Astrocyte of the cerebellum (primary cell): ENCODE results near the gene RTP5.

Experiments
- DNase-seq: peaks from one replicate; pipeline ENCODE4 v3.0.0-alpha.2; 2011; ENCODE audit warnings: low read depth
- H3K4me3 ChIP-seq: 2 replicates; pipeline ENCODE4 v1.5.1; 2011; ENCODE audit warnings: mild to moderate bottlenecking, low read depth, low read length, moderate library complexity
- in situ Hi-C: cut with HindIII; loops from 2 replicates; pipeline ENCODE4 v1.10.0; 2017; ENCODE audit warnings: low sequenced_read_pairs
- TF ChIP-seq, protein P1 (sequence below): IDR thresholded peaks from 2 replicates; pipeline ENCODE4 v1.5.1; 2012; ENCODE audit warnings: low read length, low read depth, moderate library complexity, mild to moderate bottlenecking; ENCODE audit errors: missing control alignments

Gene RTP5

DNA sequence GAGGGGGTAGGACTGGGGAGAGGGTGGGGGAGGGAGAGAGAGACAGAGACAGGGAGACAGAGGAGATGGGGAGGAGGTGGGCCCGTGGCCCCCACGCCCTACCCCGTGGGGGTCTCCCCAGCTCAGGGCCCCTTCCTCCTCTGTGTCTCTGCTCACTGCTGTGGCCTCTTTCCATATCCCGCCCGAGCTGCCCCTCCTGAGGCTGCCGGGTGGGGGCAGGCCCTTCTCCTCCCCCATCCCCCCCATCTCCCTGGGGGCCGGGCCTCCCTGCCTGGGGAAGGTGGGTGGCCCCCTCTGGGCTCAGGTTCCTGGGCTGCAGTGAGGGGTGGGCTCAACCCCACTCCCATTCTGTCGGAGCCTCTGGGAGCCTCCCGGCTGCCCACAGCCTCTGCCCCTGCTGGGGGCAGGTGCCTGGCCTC, 10.5 kb upstream of the RTP5 start:
- no peak overlapping the region for H3K4me3 ChIP-seq
- TF ChIP-seq, protein P1, sequence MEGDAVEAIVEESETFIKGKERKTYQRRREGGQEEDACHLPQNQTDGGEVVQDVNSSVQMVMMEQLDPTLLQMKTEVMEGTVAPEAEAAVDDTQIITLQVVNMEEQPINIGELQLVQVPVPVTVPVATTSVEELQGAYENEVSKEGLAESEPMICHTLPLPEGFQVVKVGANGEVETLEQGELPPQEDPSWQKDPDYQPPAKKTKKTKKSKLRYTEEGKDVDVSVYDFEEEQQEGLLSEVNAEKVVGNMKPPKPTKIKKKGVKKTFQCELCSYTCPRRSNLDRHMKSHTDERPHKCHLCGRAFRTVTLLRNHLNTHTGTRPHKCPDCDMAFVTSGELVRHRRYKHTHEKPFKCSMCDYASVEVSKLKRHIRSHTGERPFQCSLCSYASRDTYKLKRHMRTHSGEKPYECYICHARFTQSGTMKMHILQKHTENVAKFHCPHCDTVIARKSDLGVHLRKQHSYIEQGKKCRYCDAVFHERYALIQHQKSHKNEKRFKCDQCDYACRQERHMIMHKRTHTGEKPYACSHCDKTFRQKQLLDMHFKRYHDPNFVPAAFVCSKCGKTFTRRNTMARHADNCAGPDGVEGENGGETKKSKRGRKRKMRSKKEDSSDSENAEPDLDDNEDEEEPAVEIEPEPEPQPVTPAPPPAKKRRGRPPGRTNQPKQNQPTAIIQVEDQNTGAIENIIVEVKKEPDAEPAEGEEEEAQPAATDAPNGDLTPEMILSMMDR = no peak
- no peak for DNase-seq
- in situ Hi-C loops = no loop called here

DNA sequence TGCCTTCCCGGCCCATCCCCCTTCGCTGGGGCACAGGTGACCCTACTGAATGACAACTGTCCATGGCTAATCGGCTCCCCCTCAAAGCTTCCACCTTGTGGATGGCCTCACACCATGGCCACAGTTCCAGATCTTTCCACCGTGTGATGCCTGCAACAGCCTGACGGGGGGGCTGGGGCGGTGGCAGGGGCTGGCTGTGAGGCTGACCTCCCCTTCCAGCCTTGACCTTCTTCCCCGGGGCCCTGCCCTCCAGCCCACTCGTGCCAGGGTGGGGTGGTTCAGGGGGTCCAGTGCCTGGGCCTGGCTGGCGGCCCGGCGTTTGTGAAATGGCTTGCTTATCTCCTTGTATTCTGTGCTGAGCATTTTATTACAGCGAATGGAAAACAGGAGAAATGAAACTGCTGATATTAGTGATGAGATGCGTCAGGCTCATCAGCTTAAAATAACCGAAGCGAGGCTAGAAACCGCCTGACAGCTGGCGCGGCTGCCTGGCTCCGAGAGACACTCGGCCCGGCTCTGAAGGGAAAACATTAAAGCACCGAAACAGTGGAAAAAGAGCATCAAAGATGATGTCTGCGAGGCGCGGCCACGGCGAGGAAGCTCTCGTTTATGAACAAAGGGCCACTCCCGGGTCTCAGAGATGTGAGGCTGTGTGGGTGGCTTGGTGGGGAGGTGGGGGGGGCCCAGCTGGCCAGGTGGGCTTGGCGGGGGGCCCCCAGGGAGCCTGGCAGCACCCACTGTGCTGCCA, 9.9 kb upstream of the RTP5 start:
- in situ Hi-C loops = no loop called here
- no peak overlapping the region for H3K4me3 ChIP-seq
- TF ChIP-seq, protein P1 = no peak
- DNase-seq = no peak

DNA sequence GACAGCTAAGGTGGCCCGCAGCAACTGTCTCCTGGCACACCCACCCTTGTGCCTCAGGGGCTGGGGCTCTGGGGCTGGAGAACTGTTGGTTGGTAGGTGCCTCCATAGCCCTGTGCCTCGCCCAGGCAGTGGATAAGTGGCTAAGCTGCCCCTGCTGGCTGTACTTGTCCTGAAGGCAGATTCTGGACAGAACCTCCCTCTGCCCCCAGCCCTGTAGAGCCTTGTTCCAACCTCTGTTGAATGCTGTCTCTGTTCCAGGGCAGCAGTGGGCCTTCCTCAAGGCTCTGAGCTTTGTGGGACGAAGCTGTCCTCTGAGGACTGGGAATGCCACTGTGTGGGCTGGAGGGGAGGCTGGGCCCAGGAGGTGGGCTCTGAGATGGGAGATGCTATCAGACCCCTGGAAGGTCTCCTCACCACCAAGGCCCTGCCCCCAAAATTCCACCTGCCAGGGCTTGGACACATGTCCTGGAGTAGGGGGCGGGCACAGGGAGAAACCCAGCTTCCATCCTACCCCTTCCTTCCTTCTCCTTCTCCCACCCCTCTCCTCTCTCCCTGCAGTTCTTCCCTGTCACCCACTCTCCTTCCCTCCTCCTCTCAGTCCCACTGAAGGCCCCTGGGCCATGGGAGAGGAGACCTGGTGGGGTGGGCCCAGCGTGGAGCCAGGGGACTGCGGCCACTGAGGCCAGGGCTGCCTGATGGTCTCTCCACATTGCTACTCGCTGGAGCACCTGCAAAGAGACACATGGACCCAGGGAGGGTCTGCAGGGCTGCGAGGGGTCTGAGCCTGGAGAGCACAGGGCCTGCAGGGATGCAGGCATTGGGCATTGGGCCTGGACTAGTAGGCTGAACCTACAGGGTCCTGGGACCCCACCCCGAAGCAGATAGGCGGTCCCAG, 9.1 kb upstream of the RTP5 start:
- in situ Hi-C loops = no loop called here
- H3K4me3 ChIP-seq = no peak overlapping the region
- TF ChIP-seq, protein P1 = no peak
- no peak for DNase-seq

DNA sequence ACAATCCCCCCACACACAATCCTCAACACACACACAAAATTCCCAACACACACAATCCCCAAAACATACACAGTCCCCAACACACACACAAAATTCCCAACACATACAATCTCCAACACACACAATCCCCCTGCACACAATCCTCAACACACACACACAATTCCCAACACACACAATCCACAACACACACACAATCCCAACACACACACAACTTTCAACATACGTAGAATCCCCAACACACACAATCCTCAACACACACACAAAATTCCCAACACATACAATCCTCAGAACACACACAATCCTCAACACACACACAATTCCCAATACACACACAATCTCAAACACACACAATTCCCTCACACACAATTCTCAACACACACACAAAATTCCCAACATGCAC, 8.3 kb upstream of the RTP5 start:
- TF ChIP-seq, protein P1 = no peak
- no peak for DNase-seq
- no peak overlapping the region for H3K4me3 ChIP-seq
- in situ Hi-C loops = no loop called here

GRCh38 chr2:241862093-241862492, 7.4 kb upstream of the RTP5 start:
- TF ChIP-seq, protein P1 = no peak
- in situ Hi-C loops = no loop called here
- no peak overlapping the region for H3K4me3 ChIP-seq
- no peak for DNase-seq

DNA sequence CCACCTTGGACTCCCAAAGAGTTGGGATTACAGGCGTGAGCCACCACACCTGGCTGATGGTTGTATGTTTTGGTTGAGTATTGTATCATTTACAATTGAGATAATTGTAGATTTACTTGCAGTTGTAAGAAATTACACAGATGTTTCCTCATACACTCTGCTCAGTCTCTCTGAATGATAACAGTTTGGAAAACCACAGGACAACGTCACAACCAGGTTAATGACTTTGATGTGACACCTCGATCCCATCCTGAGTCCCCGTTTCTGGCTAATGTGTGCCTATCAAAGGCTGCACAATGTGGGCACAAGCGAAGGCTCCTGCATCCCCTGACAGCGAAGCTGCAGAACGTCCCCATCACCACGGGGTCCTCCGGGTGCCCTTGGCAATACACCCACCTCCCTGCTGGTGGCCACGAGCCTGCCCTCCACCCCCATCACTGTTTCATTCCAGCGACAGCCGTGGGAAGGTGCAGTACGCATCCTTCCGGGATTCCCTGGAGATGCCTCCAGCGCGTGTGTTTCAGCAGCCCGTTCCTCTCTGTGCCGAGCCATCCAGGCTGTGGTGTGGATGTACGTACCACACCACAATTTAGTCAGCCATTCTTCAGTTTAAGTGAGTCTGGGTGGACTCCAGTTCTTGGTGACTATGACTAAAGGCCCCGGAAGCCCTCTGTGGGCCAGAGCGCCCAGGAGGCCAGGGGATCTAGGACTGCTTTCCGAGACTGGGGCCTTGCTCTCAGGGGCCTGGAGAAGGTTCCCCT, 6.6 kb upstream of the RTP5 start:
- no peak overlapping the region for H3K4me3 ChIP-seq
- TF ChIP-seq, protein P1 = no peak
- in situ Hi-C loops = no loop called here
- DNase-seq = no peak
